Amniotic epithelial cell (primary cell): Measurements from ENCODE around the gene PCDHGC3.

Experiments used
- DNase-seq: peaks from one replicate; pipeline ENCODE4 v3.0.0-alpha.2; 2010; ENCODE audit warnings: low read depth

Gene PCDHGC3

DNA sequence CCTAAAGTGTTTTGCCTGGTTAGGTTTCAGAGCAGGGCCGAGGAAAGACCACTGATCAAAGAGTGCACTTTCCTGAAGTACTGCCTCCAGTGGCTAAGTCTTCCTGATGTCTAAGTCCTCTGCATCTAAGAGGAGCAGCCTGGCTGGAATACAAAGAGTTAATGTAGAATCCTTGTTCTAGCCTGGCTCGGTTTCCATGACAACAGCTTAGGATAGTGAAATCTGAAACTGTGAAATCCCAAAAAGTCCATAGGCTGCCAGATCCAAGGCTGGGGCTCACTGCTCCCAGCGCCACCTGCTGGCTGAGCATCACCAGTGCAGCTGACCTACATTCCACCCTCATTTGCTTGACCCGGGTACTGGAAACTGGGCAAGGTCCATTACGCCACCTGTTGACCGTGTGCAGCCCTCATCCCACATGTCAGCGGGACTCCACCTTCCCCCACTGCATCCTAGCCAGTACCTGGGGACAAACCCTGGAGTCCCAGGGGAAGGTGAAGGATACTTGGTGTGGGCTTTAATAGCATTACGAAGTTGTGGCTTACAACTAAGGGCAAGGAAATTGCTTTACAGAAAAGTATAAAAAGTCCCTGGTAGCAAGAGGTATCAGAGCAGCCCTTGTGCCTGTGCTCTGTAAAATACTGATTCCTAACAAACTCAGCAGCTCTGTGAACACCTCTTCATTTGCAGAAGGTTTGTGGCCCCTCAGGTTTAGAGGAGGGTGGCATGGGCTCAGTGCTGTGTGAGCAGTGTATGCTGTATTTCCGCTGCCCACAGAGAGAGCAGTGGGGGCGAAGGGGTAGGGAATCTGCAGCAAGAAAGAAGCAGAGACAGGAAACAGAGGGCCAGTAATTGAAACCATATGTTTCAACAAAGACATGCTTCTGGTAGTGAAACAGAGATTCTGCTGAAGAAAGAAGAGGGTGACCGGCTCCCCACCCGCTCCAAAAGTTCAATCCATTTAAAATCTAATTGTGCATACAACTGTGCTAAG lies 49.1 kb downstream of the PCDHGC3 start:
- peak; percentile 97 for DNase-seq

DNA sequence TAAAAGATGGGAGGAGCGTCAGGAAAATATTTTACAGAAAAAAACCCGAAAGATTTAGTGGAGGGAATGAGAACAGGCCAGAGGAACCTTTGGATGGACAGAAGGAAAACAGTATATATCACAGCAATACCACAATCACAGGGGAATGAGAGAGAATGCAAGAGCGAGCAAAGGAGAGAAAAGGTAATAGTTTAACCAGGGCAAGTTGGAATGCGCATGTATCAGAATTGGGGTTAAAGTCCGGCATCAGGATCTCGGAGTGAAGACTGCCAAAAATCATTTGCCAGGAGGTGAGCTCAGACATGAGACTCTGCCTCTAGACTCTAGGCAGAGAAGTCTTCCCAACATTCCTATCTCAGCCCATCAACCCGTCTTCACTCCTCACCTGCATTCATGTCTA lies 49.9 kb downstream of the PCDHGC3 start:
- no peak for DNase-seq

DNA sequence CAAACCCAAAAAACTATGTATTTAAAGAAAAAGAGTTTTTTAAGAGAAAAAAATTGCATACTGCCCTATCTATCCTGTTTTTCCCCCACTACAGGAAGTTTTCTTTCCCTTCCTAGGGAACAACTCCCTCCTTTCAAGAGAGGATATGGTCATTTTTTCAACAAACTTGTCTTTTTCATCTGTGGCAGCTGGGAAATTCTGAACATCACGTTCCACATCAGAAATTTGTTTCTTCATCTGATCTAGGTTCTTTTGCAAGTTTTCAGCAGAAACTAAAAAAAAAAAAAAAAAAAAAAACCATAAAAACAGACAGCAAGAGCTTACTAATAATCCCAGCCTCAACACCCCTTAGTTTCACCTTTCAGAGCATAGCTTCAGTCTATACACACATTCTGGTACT lies 51.7 kb downstream of the PCDHGC3 start:
- no peak for DNase-seq
